ENCODE measurements around the gene FHAD1.

- TF ChIP-seq CTCF (IDR thresholded peaks at IDR 0.05; ENCODE audit: low read length), result no peak
- TF ChIP-seq EZH2 (IDR thresholded peaks at IDR 0.05; ENCODE audit: borderline replicate concordance, low read length), result no peak
These were observed 22.0 kb upstream of the FHAD1 start for GRCh38 chr1:15224974-15225373.

Measured in OCI-LY1 (cell line).